ENCODE measurements around the gene PDE7B. TPM values are rescaled to one million over a fixed set of nuclear protein-coding genes. Genes with fewer than 3 reads are reported as not detected.
A peak's percentile ranks its signal among the peaks of the same experiment; 100 is the strongest.
"Not testable (repeated sequence)": the region's sequence is repeated elsewhere in the genome, so short reads cannot be mapped to it uniquely, and the experiment has no call there.

Gene PDE7B
- total RNA-seq, 1 donor from 2014 or later = 24.5 TPM

DNA sequence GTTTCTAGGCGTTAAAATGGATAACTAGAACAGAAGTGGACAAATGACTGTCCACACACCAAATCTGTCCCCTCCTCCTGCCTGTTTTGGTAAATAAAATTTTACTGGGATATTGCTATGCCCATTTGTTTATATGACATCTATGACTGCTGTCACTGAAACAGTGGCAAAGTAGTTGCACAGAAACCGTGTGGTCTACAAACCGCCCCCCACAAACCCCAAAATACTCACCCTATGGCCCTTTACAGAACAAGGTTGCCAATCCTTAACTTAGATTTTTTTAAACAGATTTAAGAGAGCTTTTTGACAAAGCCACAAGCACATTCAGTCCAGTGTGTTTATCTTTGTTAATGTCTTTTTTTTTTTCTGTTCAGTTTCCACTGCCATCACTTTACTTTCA, 260.8 kb downstream of the PDE7B start:
- DNase-seq (no peak), ATAC-seq (no peak)
- intact Hi-C loops (cut with micrococcal nuclease) = no loop called here

- DNase-seq (peak; percentile 62), ATAC-seq (peak; percentile 96)
- intact Hi-C loops (cut with micrococcal nuclease) = no loop called here
These were observed 262.3 kb downstream of the PDE7B start for GRCh38 chr6:136113736-136114173.

- intact Hi-C loops (cut with micrococcal nuclease) = no loop called here
- DNase-seq = no peak
- ATAC-seq = no peak
These were observed 263.2 kb downstream of the PDE7B start for GRCh38 chr6:136114661-136115060.

- ATAC-seq = no peak
- no peak for DNase-seq
- intact Hi-C loops (cut with micrococcal nuclease) = no loop called here
These were observed 264.4 kb downstream of the PDE7B start for GRCh38 chr6:136115941-136116340.

- intact Hi-C loops (cut with micrococcal nuclease) = no loop called here
- DNase-seq = no peak
- no peak for ATAC-seq
These were observed 265.6 kb downstream of the PDE7B start for GRCh38 chr6:136117081-136117480.

- ATAC-seq = peak; percentile 46
- no peak for DNase-seq
- intact Hi-C loops (cut with micrococcal nuclease) = no loop called here
These were observed 267.3 kb downstream of the PDE7B start for GRCh38 chr6:136118787-136119186.

DNA sequence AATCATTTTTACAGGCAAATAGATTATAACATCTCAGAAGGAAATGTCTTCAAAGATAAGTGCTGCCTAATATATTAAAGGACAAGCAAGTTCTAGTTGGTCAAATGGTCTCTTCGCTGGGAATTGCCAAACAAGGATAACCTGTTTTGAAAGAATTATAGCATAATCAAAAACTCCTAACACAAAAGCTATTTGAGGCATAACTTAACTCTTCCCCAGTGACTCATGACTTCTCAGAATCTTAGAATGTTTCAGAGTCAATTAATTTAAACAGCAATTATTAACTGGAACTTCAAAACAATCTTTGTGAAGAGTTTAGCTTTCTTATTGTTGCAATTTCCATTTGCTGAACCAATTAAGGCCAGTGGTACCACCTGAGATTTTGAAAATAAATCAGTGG, 272.0 kb downstream of the PDE7B start:
- DNase-seq (no peak), ATAC-seq (no peak)
- intact Hi-C loops (cut with micrococcal nuclease) = no loop called here

GRCh38 chr6:136125585-136125984, 274.1 kb downstream of the PDE7B start:
- intact Hi-C loops (cut with micrococcal nuclease) = no loop called here
- DNase-seq (no peak), ATAC-seq (no peak)

GRCh38 chr6:136127873-136128272, 276.4 kb downstream of the PDE7B start:
- peak; percentile 61 for ATAC-seq
- intact Hi-C loops (cut with micrococcal nuclease) = no loop called here
- DNase-seq = no peak

DNA sequence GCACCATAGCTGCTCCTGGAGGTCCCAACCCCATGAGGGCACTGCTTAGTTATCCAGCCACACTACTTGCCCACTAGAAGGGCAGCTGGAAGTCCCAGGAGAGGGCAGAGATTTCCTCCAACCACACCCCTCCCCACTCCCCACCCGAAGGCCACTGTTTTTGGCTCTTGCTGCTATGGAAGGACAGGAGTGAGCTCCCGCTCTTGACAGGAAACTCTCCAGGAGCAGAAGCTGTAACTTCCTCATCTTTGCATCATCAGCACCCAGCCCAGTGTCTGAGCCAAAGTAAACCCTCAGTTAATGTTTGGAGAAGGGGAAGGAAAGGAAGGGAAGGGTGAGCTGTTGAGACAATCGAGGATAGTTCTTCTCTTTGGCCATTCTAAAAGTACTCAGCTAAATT, 277.9 kb downstream of the PDE7B start:
- ATAC-seq = peak; percentile 61
- intact Hi-C loops (cut with micrococcal nuclease) = no loop called here
- DNase-seq = no peak

GRCh38 chr6:136134268-136134667, 282.8 kb downstream of the PDE7B start:
- intact Hi-C loops (cut with micrococcal nuclease) = no loop called here
- DNase-seq = no peak

GRCh38 chr6:136134751-136135150, 283.2 kb downstream of the PDE7B start:
- ATAC-seq (no peak), DNase-seq (no peak)
- intact Hi-C loops (cut with micrococcal nuclease) = no loop called here

More at GRCh38 chr6:136134268-136134667, 282.8 kb downstream of the PDE7B start:
- no peak for ATAC-seq

GRCh38 chr6:136136274-136136673, 284.8 kb downstream of the PDE7B start:
- DNase-seq = no peak
- intact Hi-C loops (cut with micrococcal nuclease) = no loop called here
- ATAC-seq = no peak

- DNase-seq (no peak), ATAC-seq (peak; percentile 98)
- intact Hi-C loops (cut with micrococcal nuclease) = no loop called here
These were observed 285.6 kb downstream of the PDE7B start for GRCh38 chr6:136137008-136137692.

DNA sequence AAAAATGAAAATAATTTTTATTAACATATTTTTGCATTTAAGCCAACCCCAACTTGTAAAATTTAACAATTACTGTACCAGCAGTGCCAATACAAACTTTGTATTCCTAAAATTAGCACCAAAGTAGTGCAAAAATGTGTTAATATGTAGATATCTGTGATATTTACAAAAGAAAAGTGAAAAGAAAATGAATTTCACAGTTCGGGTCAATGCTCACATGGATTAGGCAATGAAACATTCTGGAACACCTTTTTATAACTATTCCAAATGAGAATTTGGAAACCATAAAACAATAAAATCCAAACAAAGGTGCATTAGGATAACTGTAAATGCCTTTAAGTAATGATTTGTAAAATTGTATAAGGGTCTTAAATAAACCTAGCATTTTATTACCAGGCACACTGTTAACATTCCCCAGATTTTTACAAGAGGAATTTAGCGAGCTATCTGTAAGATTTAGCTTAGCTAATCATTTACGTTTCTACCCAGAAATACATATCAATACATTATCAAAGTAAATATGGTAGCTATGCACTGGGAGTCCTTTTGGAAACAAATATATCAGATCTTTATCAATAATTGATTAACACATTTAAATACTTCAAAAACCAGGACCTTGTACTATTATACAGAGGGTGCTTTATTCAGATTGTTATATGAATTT, 286.4 kb downstream of the PDE7B start:
- DNase-seq = no peak
- intact Hi-C loops (cut with micrococcal nuclease) = no loop called here
- no peak for ATAC-seq

DNA sequence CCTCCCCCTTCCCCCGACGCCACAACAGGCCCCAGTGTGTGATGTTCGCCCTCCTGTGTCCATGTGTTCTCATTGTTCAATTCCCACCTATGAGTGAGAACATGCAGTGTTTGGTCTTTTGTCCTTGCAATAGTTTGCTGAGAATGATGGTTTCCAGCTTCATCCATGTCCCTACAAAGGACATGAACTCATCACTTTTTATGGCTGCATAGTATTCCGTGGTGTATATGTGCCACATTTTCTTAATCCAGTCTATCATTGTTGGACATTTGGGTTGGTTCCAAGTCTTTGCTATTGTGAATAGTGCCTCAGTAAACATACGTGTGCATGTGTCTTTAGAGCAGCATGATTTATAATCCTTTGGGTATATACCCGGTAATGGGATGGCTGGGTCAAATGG, 287.6 kb downstream of the PDE7B start:
- DNase-seq; ATAC-seq; intact Hi-C loops (cut with micrococcal nuclease): not testable (repeated sequence)

GRCh38 chr6:136144251-136145023, 292.9 kb downstream of the PDE7B start:
- intact Hi-C loops (cut with micrococcal nuclease) = no loop called here
- ATAC-seq = no peak
- no peak for DNase-seq

DNA sequence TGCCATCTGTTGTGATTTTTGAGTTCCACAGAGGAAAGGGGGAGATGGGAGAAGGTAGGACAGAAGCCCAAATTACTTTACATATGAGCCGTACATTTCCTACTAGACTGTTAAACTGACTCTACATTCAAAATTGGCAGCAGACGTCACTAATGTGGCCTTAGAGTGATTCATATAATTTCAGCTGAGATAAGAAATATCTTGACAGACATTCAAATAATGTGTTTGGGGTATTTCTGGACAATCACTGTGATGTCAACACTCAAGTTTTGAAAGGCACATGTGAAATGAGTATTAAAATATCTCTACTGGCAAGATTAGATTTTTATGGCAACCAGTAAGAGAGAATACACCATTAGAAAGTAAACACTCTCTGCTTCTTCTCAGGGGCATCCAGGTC, 294.6 kb downstream of the PDE7B start:
- no peak for DNase-seq
- peak; percentile 75 for ATAC-seq
- intact Hi-C loops (cut with micrococcal nuclease) = no loop called here

GRCh38 chr6:136147342-136147741, 295.8 kb downstream of the PDE7B start:
- peak; percentile 53 for DNase-seq
- peak; percentile 85 for ATAC-seq
- intact Hi-C loops (cut with micrococcal nuclease) = no loop called here

GRCh38 chr6:136148051-136148450, 296.6 kb downstream of the PDE7B start:
- no peak for ATAC-seq
- DNase-seq = no peak
- intact Hi-C loops (cut with micrococcal nuclease) = no loop called here
